Upper lobe of left lung (tissue), 6 donors: ENCODE measurements around the gene ADORA1. TPM values are rescaled to one million over a fixed set of nuclear protein-coding genes. Genes with fewer than 3 reads are reported as not detected.

ENCODE experiments used
- ATAC-seq, 2 donors: fragments of 200-7000 bp; cut with Tn5 transposase; one replicate each; pipeline ENCODE4 v1.9.1; 2022; ENCODE audit warnings: mild to moderate bottlenecking in 2 of 2, moderate library complexity in 2 of 2; ENCODE audit not compliant: low FRiP score in 2 of 2
- DNase-seq, 2 donors: peaks; one replicate each; pipeline ENCODE4 v3.0.0-alpha.2; 2019 to 2020
- H3K27ac ChIP-seq, 4 donors: fragments of 200-600 bp; sonication (generic); one replicate each; pipeline ENCODE4 v1.5.1; 2016 to 2019
- H3K27me3 ChIP-seq, 4 donors: fragments of 200-600 bp; sonication (generic); one replicate each; pipeline ENCODE4 v1.5.1; 2017 to 2019
- H3K36me3 ChIP-seq, 4 donors: fragments of 200-600 bp; sonication (generic); one replicate each; pipeline ENCODE4 v1.5.1; 2016 to 2019
- H3K4me1 ChIP-seq, 4 donors: fragments of 200-600 bp; sonication (generic); one replicate each; pipeline ENCODE4 v1.5.1; 2018 to 2019
- H3K4me3 ChIP-seq, 4 donors: fragments of 200-600 bp; sonication (generic); one replicate each; pipeline ENCODE4 v1.5.1; 2017 to 2019; ENCODE audit warnings: mild to moderate bottlenecking in 2 of 4, moderate library complexity in 1 of 4
- H3K9me3 ChIP-seq, 4 donors: fragments of 200-600 bp; sonication (generic); one replicate each; pipeline ENCODE4 v1.5.1; 2018 to 2019
- CTCF ChIP-seq, 6 experiments: fragments of 450-650 bp in 4 of 6; fragments of 200-600 bp in 2 of 6; sonication (generic) in 2 of 6; IDR thresholded peaks; one replicate each; pipeline ENCODE4 v1.5.1; 2016 to 2019; ENCODE audit warnings: antibody characterized with exemption in 6 of 6
- EP300 ChIP-seq, 4 donors: sonication (generic); formaldehyde crosslinking; IDR thresholded peaks; one replicate each; pipeline ENCODE4 v1.5.1; 2017; ENCODE audit warnings: antibody characterized with exemption in 4 of 4, control low read depth in 2 of 4
- POLR2A ChIP-seq, 4 donors: fragments of 450-650 bp; IDR thresholded peaks; one replicate each; pipeline ENCODE4 v1.5.1; 2016 to 2017; ENCODE audit warnings: antibody characterized with exemption in 4 of 4, mild to moderate bottlenecking in 2 of 4
- POLR2AphosphoS5 ChIP-seq, 2 donors: sonication (generic); formaldehyde crosslinking; IDR thresholded peaks; one replicate each; pipeline ENCODE4 v1.5.1; 2017; ENCODE audit warnings: antibody characterized with exemption in 2 of 2
- WGBS, 2 donors: methylation state at CpG; one replicate each; pipeline ENCODE4 v1.1.5; 2017 to 2018; 5-methylcytosine and 5-hydroxymethylcytosine counted together
- total RNA-seq, 6 donors: library from RNA; depleted of rRNA in 4 of 6; stranded (reverse); fragments of >200 nt in 4 of 6; gene quantifications; one replicate each; pipeline versions ENCODE4 v1.1.0 to v1.2.1, GENCODE V29; 2016 to 2021
- donor health status: DM: no; HTN: no; CAD: no; lungs with moderate emphysema.
- donor health status: DM: no; HTN: yes; CAD: no; lungs with severe emphysema.

ADORA1 gene
- total RNA-seq, 6 donors from 2014 or later, result 0.20 to 5.4 (median 3.1) TPM

- Histone ChIP-seq H3K4me3 (no peak overlapping the region), H3K27ac (no peak overlapping the region), H3K36me3 (no peaks in the 10 kb centered on the region), H3K27me3 (no peaks in the 10 kb centered on the region), H3K9me3 (no peaks in the 10 kb centered on the region), H3K4me1 (peaks cover 0 to 13% (median 5%) of the 10 kb centered on the region in 4 donors)
- TF ChIP-seq CTCF (IDR thresholded peaks at IDR 0.05) (no peak), POLR2A (IDR thresholded peaks at IDR 0.05) (no peak), EP300 (IDR thresholded peaks at IDR 0.05) (no peak), POLR2AphosphoS5 (IDR thresholded peaks at IDR 0.05) (no peak)
- DNase-seq, result no peak
- WGBS, 2 donors, result 86% methylated on average over 1 of the region's 1 CpG
- no peak for ATAC-seq
These were observed 80.7 kb downstream of the ADORA1 start for GRCh38 chr1:203208181-203208580.

- TF ChIP-seq CTCF (IDR thresholded peaks at IDR 0.05) (no peak), EP300 (IDR thresholded peaks at IDR 0.05) (no peak), POLR2A (IDR thresholded peaks at IDR 0.05) (no peak)
- ATAC-seq (no peak), DNase-seq (no peak)
- H3K4me1 ChIP-seq, result peaks cover 0 to 13% (median 6%) of the 10 kb centered on the region in 4 donors
- no peak overlapping the region for H3K27ac ChIP-seq
- no peaks in the 10 kb centered on the region for H3K36me3 ChIP-seq
- H3K27me3 ChIP-seq, result no peaks in the 10 kb centered on the region
- H3K4me3 ChIP-seq, result no peak overlapping the region
- no peaks in the 10 kb centered on the region for H3K9me3 ChIP-seq
These were observed 82.8 kb downstream of the ADORA1 start for GRCh38 chr1:203210350-203210749.

GRCh38 chr1:203210988-203211387 is 83.5 kb downstream of the ADORA1 start:
- peak in 1 of 2 donors; percentile 59 for ATAC-seq
- Histone ChIP-seq H3K27ac (no peak overlapping the region), H3K4me1 (peaks cover 4 to 13% (median 11%) of the 10 kb centered on the region in 4 donors), H3K36me3 (no peaks in the 10 kb centered on the region), H3K27me3 (no peaks in the 10 kb centered on the region), H3K4me3 (no peak overlapping the region), H3K9me3 (no peaks in the 10 kb centered on the region)
- TF ChIP-seq POLR2A (IDR thresholded peaks at IDR 0.05), result no peak
- TF ChIP-seq CTCF (IDR thresholded peaks at IDR 0.05), result no peak
- TF ChIP-seq POLR2AphosphoS5 (IDR thresholded peaks at IDR 0.05), result no peak
- TF ChIP-seq EP300 (IDR thresholded peaks at IDR 0.05), result no peak
- no peak for DNase-seq

GRCh38 chr1:203211812-203212211 is 84.3 kb downstream of the ADORA1 start:
- WGBS, 2 donors, result 90 to 91% methylated on average over 3 of the region's 3 CpGs
- Histone ChIP-seq H3K4me3 (no peak overlapping the region), H3K36me3 (no peaks in the 10 kb centered on the region), H3K27me3 (no peaks in the 10 kb centered on the region), H3K27ac (no peak overlapping the region), H3K4me1 (peaks cover 5 to 18% (median 10%) of the 10 kb centered on the region in 4 donors), H3K9me3 (no peaks in the 10 kb centered on the region)
- ATAC-seq (no peak), DNase-seq (no peak)
- no peak for TF ChIP-seq EP300 (IDR thresholded peaks at IDR 0.05)
- TF ChIP-seq POLR2A (IDR thresholded peaks at IDR 0.05), result no peak
- TF ChIP-seq POLR2AphosphoS5 (IDR thresholded peaks at IDR 0.05), result no peak
- no peak for TF ChIP-seq CTCF (IDR thresholded peaks at IDR 0.05)

GRCh38 chr1:203213126-203213525 is 85.6 kb downstream of the ADORA1 start:
- Histone ChIP-seq H3K27ac (no peak overlapping the region), H3K9me3 (no peaks in the 10 kb centered on the region), H3K36me3 (no peaks in the 10 kb centered on the region), H3K27me3 (no peaks in the 10 kb centered on the region), H3K4me1 (peaks cover 5 to 18% (median 10%) of the 10 kb centered on the region in 4 donors), H3K4me3 (no peak overlapping the region)
- WGBS, 2 donors, result 68 to 75% methylated on average over 6 of the region's 6 CpGs
- no peak for DNase-seq
- TF ChIP-seq CTCF (IDR thresholded peaks at IDR 0.05), result no peak
- TF ChIP-seq POLR2AphosphoS5 (IDR thresholded peaks at IDR 0.05), result no peak
- TF ChIP-seq POLR2A (IDR thresholded peaks at IDR 0.05), result no peak
- no peak for TF ChIP-seq EP300 (IDR thresholded peaks at IDR 0.05)
- ATAC-seq, result no peak
